HUES6 (cell line): ENCODE results near the gene STEAP4.
"Not testable (repeated sequence)": the region's sequence is repeated elsewhere in the genome, so short reads cannot be mapped to it uniquely, and the experiment has no call there.

Source experiments
- H3K27ac ChIP-seq: 2 replicates; pipeline ENCODE4 v1.7.0; 2013; ENCODE audit warnings: low read depth, mild to moderate bottlenecking, low read length, inconsistent platforms
- H3K27me3 ChIP-seq: 2 replicates; pipeline ENCODE4 v1.6.1; 2013; ENCODE audit warnings: low read length; ENCODE audit not compliant: control insufficient read depth, insufficient read depth
- H3K36me3 ChIP-seq: 2 replicates; pipeline ENCODE4 v1.6.1; 2013; ENCODE audit warnings: low read length; ENCODE audit not compliant: control insufficient read depth, insufficient read depth
- H3K4me1 ChIP-seq: 2 replicates; pipeline ENCODE4 v1.6.1; 2013; ENCODE audit warnings: low read length; ENCODE audit not compliant: control insufficient read depth, insufficient read depth
- H3K4me3 ChIP-seq: 2 replicates; pipeline ENCODE4 v1.5.1; 2013; ENCODE audit warnings: low read depth, low read length
- H3K9ac ChIP-seq: one replicate; pipeline ENCODE4 v1.6.1; 2013; ENCODE audit warnings: mild to moderate bottlenecking, low read length
- H3K9me3 ChIP-seq: 2 replicates; pipeline ENCODE4 v1.6.1; 2013; ENCODE audit warnings: low read depth, low read length; ENCODE audit not compliant: control insufficient read depth, insufficient read depth

STEAP4 gene

GRCh38 chr7:88293866-88294265 is 12.8 kb downstream of the STEAP4 start:
- Histone ChIP-seq H3K27me3 (no peaks in the 10 kb centered on the region), H3K4me3 (no peak overlapping the region), H3K9me3 (no peaks in the 10 kb centered on the region), H3K4me1 (no peaks in the 10 kb centered on the region), H3K27ac (no peak overlapping the region), H3K36me3 (no peaks in the 10 kb centered on the region), H3K9ac (no peak overlapping the region)

- peaks cover 3% of the 10 kb centered on the region; the same call in 1 of the 2 replicates for H3K9me3 ChIP-seq
- no peak overlapping the region for H3K4me3 ChIP-seq
- H3K27me3 ChIP-seq, result no peaks in the 10 kb centered on the region
- H3K9ac ChIP-seq, result no peak overlapping the region
- H3K36me3 ChIP-seq, result no peaks in the 10 kb centered on the region
- no peak overlapping the region for H3K27ac ChIP-seq
- no peaks in the 10 kb centered on the region for H3K4me1 ChIP-seq
These were observed 15.1 kb downstream of the STEAP4 start for GRCh38 chr7:88291398-88292173.

DNA sequence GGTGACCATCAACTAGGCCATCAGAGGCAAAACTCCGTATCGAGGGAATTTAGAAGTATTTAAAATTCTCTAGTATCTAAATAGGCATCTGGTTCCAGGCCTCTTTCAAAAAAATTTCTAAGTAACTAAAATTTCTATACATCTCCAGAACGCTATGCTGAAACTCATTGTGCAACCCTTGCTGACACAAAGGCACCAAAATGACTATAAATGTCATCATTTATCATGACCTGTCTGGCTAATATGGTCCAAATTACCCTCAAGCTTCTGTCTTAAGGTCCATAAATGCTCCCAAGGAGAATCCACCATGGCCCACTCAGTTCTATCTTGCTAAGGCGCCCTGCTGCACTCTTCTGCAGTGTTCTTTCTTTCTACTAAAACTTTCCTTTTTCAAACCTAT is 16.2 kb downstream of the STEAP4 start:
- Histone ChIP-seq H3K9ac (no peak overlapping the region), H3K4me3 (no peak overlapping the region), H3K36me3 (no peaks in the 10 kb centered on the region), H3K27ac (no peak overlapping the region), H3K9me3 (peaks cover 3% of the 10 kb centered on the region; the same call in 1 of the 2 replicates), H3K4me1 (no peaks in the 10 kb centered on the region), H3K27me3 (no peaks in the 10 kb centered on the region)

- H3K36me3 ChIP-seq, result no peaks in the 10 kb centered on the region
- no peaks in the 10 kb centered on the region for H3K4me1 ChIP-seq
- H3K4me3 ChIP-seq, result no peak overlapping the region
- H3K9ac ChIP-seq, result no peak overlapping the region
- H3K27me3 ChIP-seq, result no peaks in the 10 kb centered on the region
- H3K9me3 ChIP-seq, result peaks cover 3% of the 10 kb centered on the region; the same call in 1 of the 2 replicates
- H3K27ac ChIP-seq, result no peak overlapping the region
These were observed 17.1 kb downstream of the STEAP4 start for GRCh38 chr7:88289564-88290025.

GRCh38 chr7:88281749-88282148 is 24.9 kb downstream of the STEAP4 start:
- Histone ChIP-seq H3K36me3 (no peaks in the 10 kb centered on the region), H3K9me3 (no peaks in the 10 kb centered on the region; the same call in 1 of the 2 replicates), H3K4me1 (peaks cover 8% of the 10 kb centered on the region; the same call in 1 of the 2 replicates), H3K27me3 (no peaks in the 10 kb centered on the region), H3K4me3 (no peak overlapping the region), H3K27ac (no peak overlapping the region), H3K9ac (no peak overlapping the region)

- peaks cover 8% of the 10 kb centered on the region; the same call in 1 of the 2 replicates for H3K4me1 ChIP-seq
- no peak overlapping the region for H3K9ac ChIP-seq
- no peaks in the 10 kb centered on the region for H3K36me3 ChIP-seq
- H3K9me3 ChIP-seq, result no peaks in the 10 kb centered on the region
- H3K27ac ChIP-seq, result no peak overlapping the region
- H3K4me3 ChIP-seq, result no peak overlapping the region
- H3K27me3 ChIP-seq, result no peaks in the 10 kb centered on the region
These were observed 25.9 kb downstream of the STEAP4 start for GRCh38 chr7:88280801-88281200.

DNA sequence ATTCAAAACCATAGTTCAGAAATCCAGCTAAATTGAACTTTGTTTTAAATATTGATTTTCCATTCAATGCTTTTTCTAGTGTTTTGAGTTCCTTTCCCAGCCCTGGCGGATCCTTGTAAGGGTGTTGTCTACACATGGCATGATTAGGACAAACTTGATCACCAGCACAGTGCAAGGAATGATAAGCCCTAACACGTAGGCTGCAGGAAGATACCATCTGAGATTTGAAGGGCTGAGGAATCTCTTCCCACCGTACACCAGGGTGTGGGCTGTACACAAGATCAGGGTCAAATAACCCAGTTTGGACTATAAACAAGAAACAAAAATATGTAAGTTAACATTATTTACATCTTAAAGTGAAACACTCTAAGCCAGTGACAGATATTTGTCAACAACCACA is 27.4 kb downstream of the STEAP4 start:
- Histone ChIP-seq H3K9ac (no peak overlapping the region), H3K4me1 (peaks cover 8% of the 10 kb centered on the region; the same call in 1 of the 2 replicates), H3K27ac (no peak overlapping the region), H3K27me3 (no peaks in the 10 kb centered on the region), H3K36me3 (no peaks in the 10 kb centered on the region), H3K9me3 (no peaks in the 10 kb centered on the region), H3K4me3 (no peak overlapping the region)

GRCh38 chr7:88278881-88279280 is 27.8 kb downstream of the STEAP4 start:
- no peak overlapping the region for H3K27ac ChIP-seq
- H3K9me3 ChIP-seq, result no peaks in the 10 kb centered on the region
- no peaks in the 10 kb centered on the region for H3K27me3 ChIP-seq
- H3K9ac ChIP-seq, result no peak overlapping the region
- no peak overlapping the region for H3K4me3 ChIP-seq
- H3K4me1 ChIP-seq, result peaks cover 8% of the 10 kb centered on the region; the same call in 1 of the 2 replicates
- H3K36me3 ChIP-seq, result no peaks in the 10 kb centered on the region

GRCh38 chr7:88276605-88277153 is 30.0 kb downstream of the STEAP4 start:
- Histone ChIP-seq H3K27me3 (no peaks in the 10 kb centered on the region), H3K4me1 (peaks cover 5% of the 10 kb centered on the region; the same call in 1 of the 2 replicates), H3K4me3 (no peak overlapping the region), H3K9ac (no peak overlapping the region), H3K27ac (no peak overlapping the region), H3K36me3 (no peaks in the 10 kb centered on the region), H3K9me3 (no peaks in the 10 kb centered on the region)

GRCh38 chr7:88274856-88275255 is 31.8 kb downstream of the STEAP4 start:
- H3K4me3 ChIP-seq, H3K27ac ChIP-seq, H3K27me3 ChIP-seq, H3K36me3 ChIP-seq, H3K4me1 ChIP-seq, H3K9ac ChIP-seq, H3K9me3 ChIP-seq: not testable (repeated sequence)

DNA sequence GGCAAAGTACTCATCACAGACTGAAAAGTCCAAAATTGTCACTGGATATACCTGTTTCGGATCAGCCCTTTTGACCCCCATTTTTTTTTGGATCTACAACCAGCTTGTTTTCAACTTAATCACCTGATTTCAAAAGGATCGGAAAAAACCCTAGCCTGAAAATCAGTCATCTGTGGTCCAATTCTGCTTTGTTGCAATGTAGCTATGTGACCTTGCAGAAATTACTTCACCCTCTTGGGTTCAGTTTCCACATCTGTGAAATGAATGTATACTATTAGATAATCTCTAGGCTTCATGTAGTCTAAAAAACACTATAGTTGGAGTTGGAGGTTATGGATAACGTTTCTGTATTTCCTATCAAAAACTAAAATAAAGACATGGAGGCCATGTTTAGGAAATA is 37.1 kb downstream of the STEAP4 start:
- no peaks in the 10 kb centered on the region for H3K36me3 ChIP-seq
- no peaks in the 10 kb centered on the region for H3K27me3 ChIP-seq
- H3K4me1 ChIP-seq, result no peaks in the 10 kb centered on the region
- no peak overlapping the region for H3K9ac ChIP-seq
- no peak overlapping the region for H3K4me3 ChIP-seq
- H3K27ac ChIP-seq, result no peak overlapping the region
- H3K9me3 ChIP-seq, result 0 out of 2 replicates have a peak, but pooled peaks cover 2% of the 10 kb centered on the region
